Mesendoderm (in vitro differentiated cells): Measurements from ENCODE around the gene TTBK1.

Experiments used
- DNase-seq: peaks from one replicate; pipeline ENCODE4 v3.0.0; 2013
- H2AK5ac ChIP-seq: 2 replicates; pipeline ENCODE4 v1.6.1; 2013; ENCODE audit warnings: low read length, inconsistent platforms
- H2BK120ac ChIP-seq: 2 replicates; pipeline ENCODE4 v1.6.1; 2013; ENCODE audit warnings: low read depth, mild to moderate bottlenecking, low read length, moderate library complexity, mixed read lengths
- H2BK15ac ChIP-seq: replicated peaks from 2 replicates; pipeline ENCODE4 v1.6.1; 2013; ENCODE audit warnings: low read depth, mild to moderate bottlenecking, moderate library complexity
- H2BK5ac ChIP-seq: 2 replicates; pipeline ENCODE4 v1.6.1; 2013; ENCODE audit warnings: low read length, inconsistent platforms
- H3K18ac ChIP-seq: 2 replicates; pipeline ENCODE4 v1.6.1; 2013; ENCODE audit warnings: mild to moderate bottlenecking, low read length, mixed read lengths
- H3K23ac ChIP-seq: one replicate; pipeline ENCODE4 v1.6.1; 2013; ENCODE audit warnings: low read length
- H3K27ac ChIP-seq: 2 replicates; pipeline ENCODE4 v1.5.1; 2013; ENCODE audit warnings: low read depth, mild to moderate bottlenecking, inconsistent platforms, low read length, moderate library complexity
- H3K27me3 ChIP-seq: 2 replicates; pipeline ENCODE4 v1.6.1; 2013; ENCODE audit warnings: low read length, control low read depth, mild to moderate bottlenecking, inconsistent platforms; ENCODE audit not compliant: insufficient read depth, poor library complexity
- H3K36me3 ChIP-seq: 2 replicates; pipeline ENCODE4 v1.6.1; 2013; ENCODE audit warnings: low read length, inconsistent platforms; ENCODE audit not compliant: control insufficient read depth, insufficient read depth
- H3K4ac ChIP-seq: one replicate; pipeline ENCODE4 v1.6.1; 2013; ENCODE audit warnings: low read depth, mild to moderate bottlenecking, low read length, moderate library complexity
- H3K4me1 ChIP-seq: 2 replicates; pipeline ENCODE4 v1.6.1; 2013; ENCODE audit warnings: low read depth, low read length, inconsistent platforms; ENCODE audit not compliant: control insufficient read depth
- H3K4me2 ChIP-seq: 2 replicates; pipeline ENCODE4 v1.6.1; 2013; ENCODE audit warnings: low read length
- H3K4me3 ChIP-seq: 2 replicates; pipeline ENCODE4 v1.5.1; 2013; ENCODE audit warnings: mild to moderate bottlenecking, low read length
- H3K56ac ChIP-seq: one replicate; pipeline ENCODE4 v1.6.1; 2013; ENCODE audit warnings: low read length
- H3K79me1 ChIP-seq: 2 replicates; pipeline ENCODE4 v1.6.1; 2013; ENCODE audit warnings: low read length, inconsistent platforms
- H3K79me2 ChIP-seq: 2 replicates; pipeline ENCODE4 v1.6.1; 2013; ENCODE audit warnings: mild to moderate bottlenecking, low read length; ENCODE audit not compliant: control insufficient read depth, insufficient read depth
- H3K9ac ChIP-seq: 2 replicates; pipeline ENCODE4 v1.6.1; 2013; ENCODE audit warnings: low read length, inconsistent platforms
- H4K5ac ChIP-seq: one replicate; pipeline ENCODE4 v1.6.1; 2013; ENCODE audit warnings: low read length
- H4K8ac ChIP-seq: one replicate; pipeline ENCODE4 v1.6.1; 2013; ENCODE audit warnings: low read depth, mild to moderate bottlenecking, control low read depth, low read length, moderate library complexity
- WGBS: extraction: QIAGEN DNeasy Blood & Tissue Kit; methylation state at CpG from one replicate; pipeline ENCODE4 v1.1.7; 2013; ENCODE audit warnings: low lambda C conversion rate, missing lambda C conversion rate; ENCODE audit not compliant: insufficient coverage; ENCODE audit errors: extremely low coverage; 5-methylcytosine and 5-hydroxymethylcytosine counted together

TTBK1 gene

DNA sequence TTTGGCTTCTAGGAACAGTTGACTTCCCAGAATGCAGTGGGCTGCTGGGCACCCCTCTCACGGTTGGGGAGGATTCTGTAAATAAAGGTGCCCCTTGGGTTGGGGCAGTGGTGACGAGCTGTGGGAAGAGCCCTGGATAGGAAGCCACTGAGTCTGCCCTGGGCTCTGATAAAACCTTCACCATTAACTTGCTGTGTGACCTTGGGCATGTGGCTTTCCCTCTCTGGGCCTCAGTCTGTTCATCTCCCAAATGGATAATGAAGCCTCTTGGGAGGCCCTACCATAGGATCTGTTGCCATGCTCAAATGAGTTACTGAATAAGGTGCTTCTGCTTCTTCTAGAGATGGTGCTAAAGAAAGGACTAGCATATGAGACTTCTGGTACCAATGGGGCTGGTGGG lies 61.6 kb downstream of the TTBK1 start:
- Histone ChIP-seq H2AK5ac (no peak overlapping the region), H2BK120ac (no peak overlapping the region), H3K56ac (no peak overlapping the region), H2BK15ac (no peak overlapping the region), H3K9ac (no peak overlapping the region), H3K27me3 (no peaks in the 10 kb centered on the region), H3K4me1 (peaks cover 3% of the 10 kb centered on the region), H3K4me2 (no peak overlapping the region), H4K5ac (no peak overlapping the region), H3K4ac (no peak overlapping the region), H3K4me3 (no peak overlapping the region), H2BK5ac (no peak overlapping the region), H3K79me2 (no peaks in the 10 kb centered on the region), H3K27ac (no peak overlapping the region), H4K8ac (no peak overlapping the region), H3K36me3 (no peaks in the 10 kb centered on the region), H3K79me1 (no peaks in the 10 kb centered on the region), H3K23ac (no peak overlapping the region), H3K18ac (no peak overlapping the region)
- no CpG with 5 or more reads among the region's 2 CpGs for WGBS
- DNase-seq = no peak

DNA sequence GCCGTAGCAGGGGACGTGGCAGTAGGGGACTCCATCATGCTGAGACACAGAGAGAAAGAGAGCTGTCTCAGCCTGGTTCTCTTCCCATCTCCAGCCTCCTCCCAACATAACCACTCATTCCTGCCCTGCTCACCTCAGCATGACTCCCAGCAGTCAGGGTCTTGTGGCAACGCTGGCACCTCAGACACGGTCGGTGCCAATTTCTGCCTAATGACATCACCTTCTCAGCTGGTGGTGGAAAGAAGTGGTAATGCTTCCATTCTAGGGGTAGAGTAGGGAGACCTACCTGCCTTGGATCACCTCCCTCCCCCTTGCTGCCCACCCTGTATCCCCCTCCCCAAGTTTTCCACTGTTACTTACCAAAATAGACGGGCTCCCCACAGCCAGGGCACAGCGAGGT lies 62.8 kb downstream of the TTBK1 start:
- Histone ChIP-seq H3K23ac (no peak overlapping the region), H2BK5ac (no peak overlapping the region), H3K27me3 (no peaks in the 10 kb centered on the region), H3K4me3 (no peak overlapping the region), H2AK5ac (no peak overlapping the region), H4K8ac (no peak overlapping the region), H4K5ac (no peak overlapping the region), H3K27ac (no peak overlapping the region), H3K4me1 (peaks cover 3% of the 10 kb centered on the region), H3K79me1 (no peaks in the 10 kb centered on the region), H3K4ac (no peak overlapping the region), H3K36me3 (no peaks in the 10 kb centered on the region), H3K18ac (no peak overlapping the region), H2BK120ac (no peak overlapping the region), H2BK15ac (no peak overlapping the region), H3K4me2 (no peak overlapping the region), H3K9ac (no peak overlapping the region), H3K79me2 (no peaks in the 10 kb centered on the region), H3K56ac (no peak overlapping the region)
- WGBS = no CpG with 5 or more reads among the region's 7 CpGs
- no peak for DNase-seq

DNA sequence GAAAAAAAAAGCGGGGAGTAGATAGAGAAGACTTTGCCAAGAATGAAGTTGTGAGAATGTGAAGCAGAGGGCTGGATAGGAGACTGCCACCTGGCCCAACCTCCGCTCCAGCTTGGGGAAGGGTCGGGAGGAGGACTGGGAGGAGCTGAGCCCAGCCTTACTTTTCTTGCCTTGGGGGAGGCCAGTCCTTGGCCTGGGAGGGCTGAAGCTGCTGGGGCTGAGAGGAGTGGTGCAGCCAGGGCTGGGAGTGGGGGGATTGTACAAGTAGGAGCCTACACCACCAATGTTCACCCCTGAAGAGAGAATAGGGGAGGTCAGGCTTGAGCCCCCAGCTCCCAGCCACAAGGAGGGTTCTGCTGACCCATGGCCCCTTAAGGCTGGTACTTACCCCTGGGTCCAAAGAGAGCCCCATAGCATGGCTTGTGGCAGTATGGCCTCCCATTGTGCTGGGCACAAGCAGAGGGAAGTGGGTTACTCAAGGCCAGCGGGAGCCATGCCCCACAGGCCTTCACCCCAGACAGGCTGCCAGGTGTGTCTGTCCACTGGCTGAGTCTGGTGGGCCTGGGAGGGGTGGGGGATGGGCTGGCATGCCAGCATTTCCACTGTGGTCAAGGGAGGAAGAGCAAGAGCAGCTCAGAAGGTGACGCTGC lies 64.3 kb downstream of the TTBK1 start:
- H2BK120ac ChIP-seq = no peak overlapping the region
- H3K27me3 ChIP-seq = no peaks in the 10 kb centered on the region
- no peaks in the 10 kb centered on the region for H3K79me2 ChIP-seq
- no peaks in the 10 kb centered on the region for H3K36me3 ChIP-seq
- H3K18ac ChIP-seq = no peak overlapping the region
- H2BK15ac ChIP-seq = no peak overlapping the region
- no peak overlapping the region for H3K9ac ChIP-seq
- no peak overlapping the region for H3K4ac ChIP-seq
- no peak overlapping the region for H2AK5ac ChIP-seq
- H4K8ac ChIP-seq = no peak overlapping the region
- no peak overlapping the region for H3K4me2 ChIP-seq
- no peak overlapping the region for H4K5ac ChIP-seq
- no peak overlapping the region for H3K4me3 ChIP-seq
- H3K23ac ChIP-seq = no peak overlapping the region
- WGBS = no CpG with 5 or more reads among the region's 5 CpGs
- no peak overlapping the region for H3K56ac ChIP-seq
- H3K4me1 ChIP-seq = peaks cover 3% of the 10 kb centered on the region
- H2BK5ac ChIP-seq = no peak overlapping the region
- no peaks in the 10 kb centered on the region for H3K79me1 ChIP-seq
- DNase-seq = no peak
- H3K27ac ChIP-seq = no peak overlapping the region

GRCh38 chr6:43308101-43308989 lies 65.1 kb downstream of the TTBK1 start, which contains the start of gene CRIP3:
CRIP3 (minus strand) TSS chr6:43308826; CDS start chr6:43308792, 34 bp downstream.
- Histone ChIP-seq H2BK120ac (no peak within 1 kb of the TSS), H2BK5ac (no peak within 1 kb of the TSS), H3K27ac (no peak within 1 kb of the TSS), H2AK5ac (no peak within 1 kb of the TSS), H3K23ac (no peak within 1 kb of the TSS), H3K4ac (no peak within 1 kb of the TSS), H3K18ac (no peak within 1 kb of the TSS), H3K4me1 (peaks cover 3% of the 10 kb centered on the region), H4K8ac (no peak within 1 kb of the TSS), H2BK15ac (no peak within 1 kb of the TSS), H3K36me3 (no peaks in the 10 kb centered on the region), H4K5ac (peak within 1 kb of the TSS; percentile 88), H3K27me3 (no peaks in the 10 kb centered on the region), H3K79me2 (no peaks in the 10 kb centered on the region), H3K79me1 (no peaks in the 10 kb centered on the region), H3K9ac (peak within 1 kb of the TSS; percentile 72), H3K4me3 (peak within 1 kb of the TSS; percentile 32), H3K4me2 (peak within 1 kb of the TSS; percentile 84), H3K56ac (peak within 1 kb of the TSS; percentile 81)
- WGBS = no CpG with 5 or more reads among the region's 39 CpGs
- DNase-seq = peak; percentile 82

DNA sequence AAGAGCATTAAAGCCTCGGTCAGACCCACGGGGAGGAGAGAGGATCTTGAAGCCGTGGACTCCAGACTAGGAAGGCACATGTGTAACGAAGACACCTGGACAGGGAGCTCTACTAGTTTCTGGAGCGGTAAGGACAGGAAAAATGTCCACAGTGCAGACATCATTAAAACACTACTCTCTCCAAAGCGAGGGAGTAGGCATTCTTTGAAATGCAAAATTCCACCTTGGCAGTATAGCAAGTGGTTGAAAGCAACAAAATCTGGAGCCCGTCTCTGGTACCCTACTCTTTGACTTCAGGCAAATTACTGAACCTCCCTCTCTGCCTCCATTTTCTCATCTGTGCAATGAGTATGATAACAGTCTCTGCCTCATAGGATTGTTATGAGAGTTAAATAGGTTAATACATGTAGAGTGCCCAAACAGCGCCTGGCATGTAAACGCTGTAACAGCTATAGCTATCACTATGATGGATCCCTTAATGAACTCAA lies 65.8 kb downstream of the TTBK1 start:
- DNase-seq = no peak
- Histone ChIP-seq H2BK5ac (no peak overlapping the region), H3K56ac (peak overlapping the region; percentile 81), H3K27ac (no peak overlapping the region), H3K4me2 (peak overlapping the region; percentile 84), H3K79me1 (no peaks in the 10 kb centered on the region), H3K18ac (no peak overlapping the region), H2AK5ac (no peak overlapping the region), H3K4ac (no peak overlapping the region), H3K36me3 (no peaks in the 10 kb centered on the region), H3K9ac (peak overlapping the region; percentile 72), H2BK15ac (no peak overlapping the region), H3K79me2 (no peaks in the 10 kb centered on the region), H4K8ac (no peak overlapping the region), H3K4me1 (peaks cover 3% of the 10 kb centered on the region), H3K4me3 (peak overlapping the region; percentile 32), H3K23ac (no peak overlapping the region), H2BK120ac (no peak overlapping the region), H3K27me3 (no peaks in the 10 kb centered on the region), H4K5ac (peak overlapping the region; percentile 88)
- no CpG with 5 or more reads among the region's 9 CpGs for WGBS
